K562 (cell line): ENCODE measurements around the gene TMEM267. TPM values are rescaled to one million over a fixed set of nuclear protein-coding genes. Genes with fewer than 3 reads are reported as not detected.
A peak's percentile ranks its signal among the peaks of the same experiment; 100 is the strongest.

ENCODE experiments used
- ATAC-seq: fragments of 200-7000 bp; cut with Tn5 transposase; 3 replicates; pipeline ENCODE4 v1.9.1; 2020; ENCODE audit warnings: moderate library complexity
- BruUV-seq: library from RNA; stranded (reverse); fragments of 400-500 nt; replicated peaks from 2 replicates; lab custom pipeline; 2021; lab: Mats Ljungman, UMichigan
- CTCF ChIA-PET: fragments of 300-600 bp; formaldehyde crosslinking; extraction: SDS; loops from one replicate; lab custom pipeline; 2021; ENCODE audit warnings: low intra/inter-chr PET ratio; lab: Yijun Ruan, JAX
- POLR2A ChIA-PET: fragments of 300-600, 350-650 bp; sonication (Branson Sonifier 250); formaldehyde crosslinking; extraction: SDS; loops from one replicate; lab custom pipeline; 2021; ENCODE audit warnings: antibody characterized with exemption, inconsistent platforms; lab: Yijun Ruan, JAX
- DNase-seq, 4 experiments: peaks; one replicate each; pipeline versions ENCODE4 v3.0.0 to v3.0.0-alpha.2; 2011 to 2018; ENCODE audit warnings: low spot score in 3 of 4, mixed read lengths in 3 of 4; ENCODE audit errors: extremely low read depth in 1 of 4
- FAIRE-seq: peaks from 2 replicates; lab custom pipeline; 2011; peaks lifted over from hg19 to GRCh38; lab: Jason Lieb, UNC
- H2AFZ ChIP-seq: 2 replicates; pipeline ENCODE4 v1.6.0; 2011; ENCODE audit warnings: low read depth, low read length, control low read depth, inconsistent platforms
- H3K27ac ChIP-seq: fragments of 200-600 bp; 3 replicates; pipeline ENCODE4 v1.8.0; 2011; ENCODE audit warnings: low read depth, mild to moderate bottlenecking, control low read depth, inconsistent platforms, low read length, moderate library complexity, mixed read lengths; ENCODE audit errors: extremely low read depth
- H3K27me3 ChIP-seq, 2 experiments: fragments of 300-600 bp in 1 of 2; 2 replicates in 1 of 2; 3 replicates in 1 of 2; pipeline versions ENCODE4 v1.6.0 to v1.8.0; 2011; ENCODE audit warnings: inconsistent platforms in 2 of 2, low read length in 2 of 2, mild to moderate bottlenecking in 1 of 2, mixed read lengths in 1 of 2, moderate library complexity in 1 of 2; ENCODE audit not compliant: control insufficient read depth in 2 of 2, insufficient read depth in 2 of 2
- H3K36me3 ChIP-seq: fragments of 300-600 bp; 3 replicates; pipeline ENCODE4 v1.8.0; 2011; ENCODE audit warnings: mild to moderate bottlenecking, low read length, inconsistent platforms; ENCODE audit not compliant: control insufficient read depth, insufficient read depth
- H3K4me1 ChIP-seq, 2 experiments: fragments of 200-600 bp in 1 of 2; replicated peaks in 1 of 2; 2 replicates in 1 of 2; 3 replicates in 1 of 2; pipeline versions ENCODE4 v1.5.1 to v1.8.0; 2011; ENCODE audit warnings: inconsistent platforms in 2 of 2, low read length in 2 of 2, mild to moderate bottlenecking in 1 of 2, mixed read lengths in 1 of 2, moderate library complexity in 1 of 2; ENCODE audit not compliant: control insufficient read depth in 2 of 2, insufficient read depth in 2 of 2
- H3K4me2 ChIP-seq: 2 replicates; pipeline ENCODE4 v1.6.1; 2011; ENCODE audit warnings: low read length, control low read depth, inconsistent platforms, mixed read lengths; ENCODE audit not compliant: insufficient read depth
- H3K4me3 ChIP-seq: fragments of 200-600 bp; sonication (generic), shearing (Covaris generic); 2 replicates; pipeline ENCODE4 v1.5.1; 2016; ENCODE audit warnings: control low read depth, inconsistent platforms
- H3K79me2 ChIP-seq: fragments of 200-600 bp; 3 replicates; pipeline ENCODE4 v1.8.0; 2011; ENCODE audit warnings: low read length, inconsistent platforms; ENCODE audit not compliant: control insufficient read depth, insufficient read depth
- H3K9ac ChIP-seq, 2 experiments: 2 replicates each; pipeline versions ENCODE4 v1.6.0 to v1.6.1; 2011; ENCODE audit warnings: low read depth in 2 of 2, low read length in 2 of 2, control low read depth in 1 of 2, inconsistent platforms in 1 of 2, mild to moderate bottlenecking in 1 of 2, mixed read lengths in 1 of 2; ENCODE audit not compliant: insufficient read depth in 1 of 2
- H3K9me1 ChIP-seq: one replicate; pipeline ENCODE4 v1.6.0; 2011; ENCODE audit warnings: inconsistent platforms, mild to moderate bottlenecking, low read length, moderate library complexity; ENCODE audit not compliant: control insufficient read depth, insufficient read depth
- H3K9me3 ChIP-seq: replicated peaks from 2 replicates; pipeline ENCODE4 v1.5.1; 2011; ENCODE audit warnings: low read depth, low read length, inconsistent platforms; ENCODE audit not compliant: control insufficient read depth, insufficient read depth
- H4K20me1 ChIP-seq: replicated peaks from 2 replicates; pipeline ENCODE4 v1.6.1; 2011; ENCODE audit warnings: low read length, inconsistent platforms, mixed read lengths; ENCODE audit not compliant: control insufficient read depth, insufficient read depth
- DACH1 ChIP-seq: fragments of 450-650 bp; IDR thresholded peaks from 2 replicates; pipeline ENCODE4 v1.6.1; 2018; ENCODE audit not compliant: partially characterized antibody
- DNMT1 ChIP-seq: fragments of 450-650 bp; IDR thresholded peaks from 2 replicates; pipeline ENCODE4 v1.6.1; 2016; ENCODE audit warnings: antibody characterized with exemption, mild to moderate bottlenecking
- FOXJ2 ChIP-seq: fragments of 200-800 bp; sonication (Bioruptor generic); IDR thresholded peaks from 2 replicates; pipeline ENCODE4 v1.6.1; 2016; ENCODE audit warnings: missing genetic modification characterization, missing compliant biosample characterization
- MECOM ChIP-seq: fragments of 250-450 bp; sonication (Bioruptor Pico); IDR thresholded peaks from 2 replicates; pipeline ENCODE4 v1.8.0; 2022; ENCODE audit warnings: inconsistent platforms
- NCOA2 ChIP-seq, 2 experiments: fragments of 450-650 bp; IDR thresholded peaks; 2 replicates each; pipeline ENCODE4 v1.6.1; 2018; ENCODE audit warnings: mild to moderate bottlenecking in 2 of 2, moderate library complexity in 1 of 2; ENCODE audit not compliant: partially characterized antibody in 2 of 2
- NFATC3 ChIP-seq: fragments of 450-650 bp; IDR thresholded peaks from 2 replicates; pipeline ENCODE4 v1.6.1; 2017; ENCODE audit warnings: mild to moderate bottlenecking
- NR2C1 ChIP-seq, 2 experiments: fragments of 450-650 bp; IDR thresholded peaks; 2 replicates each; pipeline ENCODE4 v1.6.1; 2017; ENCODE audit warnings: mild to moderate bottlenecking in 2 of 2, antibody characterized with exemption in 1 of 2, inconsistent platforms in 1 of 2, missing compliant biosample characterization in 1 of 2, missing genetic modification characterization in 1 of 2
- ZNF445 ChIP-seq: fragments of 250-450 bp; sonication (Bioruptor Pico); IDR thresholded peaks from 2 replicates; pipeline ENCODE4 v1.4.0; 2020; ENCODE audit warnings: low read depth, mild to moderate bottlenecking, moderate library complexity
- ZNF584 ChIP-seq: fragments of 200-800 bp; sonication (Bioruptor generic); IDR thresholded peaks from 2 replicates; pipeline ENCODE4 v1.6.1; 2016; ENCODE audit warnings: low read depth, mild to moderate bottlenecking, missing genetic modification characterization, missing compliant biosample characterization
- ZNF589 ChIP-seq: fragments of 200-800 bp; sonication (Bioruptor generic); IDR thresholded peaks from 2 replicates; pipeline ENCODE4 v1.6.1; 2016; ENCODE audit warnings: low read depth, missing genetic modification characterization, missing compliant biosample characterization
- WGBS: fragments of 100-300 bp; shearing (Covaris generic); methylation state at CpG from one replicate; pipeline ENCODE4 v1.1.6; 2016; ENCODE audit warnings: low coverage, mixed read lengths; ENCODE audit not compliant: insufficient coverage; ENCODE audit errors: missing lambda C conversion rate; 5-methylcytosine and 5-hydroxymethylcytosine counted together
- in situ Hi-C: fragments of 300-500 bp; cut with MboI; formaldehyde crosslinking; loops from 4 replicates; pipeline ENCODE4 v1.15.0; 2018; ENCODE audit warnings: inconsistent platforms, mixed read lengths
- intact Hi-C: fragments of 100-400 bp; cut with micrococcal nuclease; formaldehyde crosslinking; loops from 2 replicates; pipeline ENCODE4 v1.14.2; 2022
- polyA plus RNA-seq, 8 experiments: library from polyadenylated mRNA; depleted of rRNA in 4 of 8; stranded (reverse) in 5 of 8; unstranded in 3 of 8; fragments of >200 nt; fragmentation: Nextera tagmentation in 2 of 8; fragmentation: Illumina TruSeq in 1 of 8; extraction: Ambion mirVana in 2 of 8; extraction: Trizol in 1 of 8; gene quantifications; 2 replicates each; pipeline versions ENCODE4 v1.2.1 to v1.2.3, GENCODE V29; 2011 to 2014; ENCODE audit warnings: inconsistent platforms in 1 of 8, missing spikeins in 1 of 8
- total RNA-seq, 7 experiments: library from RNA; depleted of rRNA in 6 of 7; stranded (reverse); fragments of >200 nt in 6 of 7; fragmentation: Illumina TruSeq in 2 of 7; extraction: Trizol in 2 of 7; gene quantifications; 2 replicates each; pipeline versions ENCODE4 v1.2.1 to v1.2.3, GENCODE V29; 2011 to 2021; ENCODE audit warnings: low replicate concordance in 1 of 7
- TF ChIP-seq, protein P1 (sequence below): fragments of 250-450 bp; sonication (Bioruptor Pico); IDR thresholded peaks from 2 replicates; pipeline ENCODE4 v1.8.0; 2022; ENCODE audit warnings: moderate library complexity, mild to moderate bottlenecking, inconsistent platforms
- TF ChIP-seq, protein P2 (sequence below), 3 experiments: fragments of 200-800 bp in 1 of 3; sonication (Bioruptor generic) in 1 of 3; sonication (generic) in 1 of 3; formaldehyde crosslinking in 1 of 3; IDR thresholded peaks; 2 replicates each; pipeline versions ENCODE4 v1.6.1 to v1.8.0; 2016 to 2022; ENCODE audit warnings: mild to moderate bottlenecking in 2 of 3, missing compliant biosample characterization in 2 of 3, missing genetic modification characterization in 2 of 3, missing genetic modification reagents in 1 of 3
- TF ChIP-seq, protein P3 (sequence below), 2 experiments: fragments of 450-650 bp; IDR thresholded peaks; 2 replicates each; pipeline ENCODE4 v1.6.1; 2018; ENCODE audit warnings: mild to moderate bottlenecking in 2 of 2, low read depth in 1 of 2; ENCODE audit not compliant: partially characterized antibody in 2 of 2

The TMEM267 gene
- total and polyA plus RNA-seq, 9 of the 15 experiments (the other 6 are each of a cell fraction or from before 2014, with no cell fraction given): 8.1 to 61.1 (median 17.8) TPM

DNA sequence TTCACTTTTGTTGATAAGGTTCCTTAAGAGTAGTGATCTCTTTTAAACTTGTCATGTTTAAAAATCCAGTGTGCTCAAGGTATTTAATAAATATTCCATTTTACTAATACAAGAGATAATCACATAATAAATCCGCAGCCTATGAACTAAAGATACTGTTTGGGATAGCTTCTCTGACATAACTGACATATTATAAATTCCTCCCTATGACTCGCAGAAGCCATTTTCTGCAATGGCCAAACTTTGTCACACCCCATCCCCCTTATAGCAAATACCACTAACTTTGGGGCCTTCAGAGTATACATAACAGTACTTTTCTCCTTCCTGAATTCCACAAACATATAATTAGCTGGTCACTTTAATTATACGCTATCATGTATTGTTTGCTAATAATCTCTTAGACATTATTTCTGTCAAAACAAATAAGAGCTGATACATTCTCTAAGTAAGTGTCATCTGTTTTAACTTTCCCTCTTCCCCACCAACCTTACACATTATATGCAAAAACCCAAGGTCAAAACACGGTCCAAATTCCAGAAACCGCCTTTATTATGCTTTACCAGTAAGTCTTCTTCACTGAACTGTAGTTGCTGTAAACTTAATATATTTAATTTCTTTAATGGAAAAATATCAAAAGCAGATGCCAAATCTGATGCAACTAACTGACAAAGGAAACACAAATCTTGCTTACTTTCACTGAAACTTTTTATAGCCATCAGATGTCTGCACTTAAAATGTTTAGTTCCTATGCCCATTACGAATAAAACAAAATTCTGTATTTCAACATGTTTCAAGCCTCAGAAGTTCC is 971 bp downstream of the TMEM267 start:
- DNase-seq (peak in 2 of 4 experiments; percentile 50 to 53), ATAC-seq (no peak), FAIRE-seq (peak; percentile 52)
- Histone ChIP-seq H3K36me3 (peaks cover 4% of the 10 kb centered on the region; the same call in 2 of the 3 replicates), H3K4me2 (peak overlapping the region; percentile 91), H3K9ac (peak overlapping the region; percentile 94 to 97), H3K4me3 (peak overlapping the region; percentile 73), H3K4me1 (peaks cover 6 to 8% of the 10 kb centered on the region in 2 experiments; a peak in 3 of 5 replicates), H3K79me2 (peaks cover 46% of the 10 kb centered on the region), H3K27me3 (no peaks in the 10 kb centered on the region), H2AFZ (peak overlapping the region; percentile 96), H3K27ac (peak overlapping the region; percentile 92), H3K9me3 (0 out of 2 replicates have a peak, but pooled peaks cover 1% of the 10 kb centered on the region), H3K9me1 (no peaks in the 10 kb centered on the region), H4K20me1 (no peaks in the 10 kb centered on the region)
- TSS peak; percentile 55 for BruUV-seq
- POLR2A ChIA-PET: interaction anchor here (1.0 to 2.1 kb wide), 2 partner anchors 18 to 71 kb away, joined by 3 to 13 read pairs; partner anchors contain the start of gene CCL28
- 6% methylated on average over 6 of the region's 6 CpGs for WGBS
- in situ Hi-C loops: no loop called here
- intact Hi-C loops: loop anchor here (1.0 to 10.0 kb wide), 6 partner anchors 65 to 442 kb away; partner anchors contain the start of genes ANXA2R and NNT
- CTCF ChIA-PET: no interaction called here
- TF ChIP-seq, protein P1, sequence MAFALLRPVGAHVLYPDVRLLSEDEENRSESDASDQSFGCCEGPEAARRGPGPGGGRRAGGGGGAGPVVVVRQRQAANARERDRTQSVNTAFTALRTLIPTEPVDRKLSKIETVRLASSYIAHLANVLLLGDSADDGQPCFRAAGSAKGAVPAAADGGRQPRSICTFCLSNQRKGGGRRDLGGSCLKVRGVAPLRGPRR (CRISPR knock-in tag): 0 out of 2 replicates have a peak, but pooled peaks have one; percentile 29
- TF ChIP-seq NFATC3 (0 out of 2 replicates have a peak, but pooled peaks have one; percentile 22), ZNF584 (CRISPR knock-in tag) (peak; percentile 40; the same call in 1 of the 2 replicates), FOXJ2 (tag) (0 out of 2 replicates have a peak, but pooled peaks have one; percentile 23), NR2C1 (IDR thresholded peaks at IDR 0.05) (0 out of 2 replicates have a peak, but pooled peaks have one; percentile 14), NR2C1 (tag; IDR thresholded peaks at IDR 0.05) (no peak), DACH1 (peak; percentile 20), DNMT1 (0 out of 2 replicates have a peak, but pooled peaks have one; percentile 19), ZNF445 (0 out of 2 replicates have a peak, but pooled peaks have one; percentile 28), MECOM (CRISPR knock-in tag) (0 out of 2 replicates have a peak, but pooled peaks have one; percentile 44), NCOA2 (IDR thresholded peaks at IDR 0.05; ENCODE audit: partially characterized antibody in 2 of 2) (peak; percentile 5 to 27), ZNF589 (CRISPR knock-in tag) (0 out of 2 replicates have a peak, but pooled peaks have one; percentile 17)
- TF ChIP-seq, protein P2, sequence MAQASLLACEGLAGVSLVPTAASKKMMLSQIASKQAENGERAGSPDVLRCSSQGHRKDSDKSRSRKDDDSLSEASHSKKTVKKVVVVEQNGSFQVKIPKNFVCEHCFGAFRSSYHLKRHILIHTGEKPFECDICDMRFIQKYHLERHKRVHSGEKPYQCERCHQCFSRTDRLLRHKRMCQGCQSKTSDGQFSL (CRISPR knock-in tag; IDR thresholded peaks at IDR 0.05): no peak
- TF ChIP-seq, protein P2 (tag; IDR thresholded peaks at IDR 0.05): no peak
- TF ChIP-seq, protein P3, sequence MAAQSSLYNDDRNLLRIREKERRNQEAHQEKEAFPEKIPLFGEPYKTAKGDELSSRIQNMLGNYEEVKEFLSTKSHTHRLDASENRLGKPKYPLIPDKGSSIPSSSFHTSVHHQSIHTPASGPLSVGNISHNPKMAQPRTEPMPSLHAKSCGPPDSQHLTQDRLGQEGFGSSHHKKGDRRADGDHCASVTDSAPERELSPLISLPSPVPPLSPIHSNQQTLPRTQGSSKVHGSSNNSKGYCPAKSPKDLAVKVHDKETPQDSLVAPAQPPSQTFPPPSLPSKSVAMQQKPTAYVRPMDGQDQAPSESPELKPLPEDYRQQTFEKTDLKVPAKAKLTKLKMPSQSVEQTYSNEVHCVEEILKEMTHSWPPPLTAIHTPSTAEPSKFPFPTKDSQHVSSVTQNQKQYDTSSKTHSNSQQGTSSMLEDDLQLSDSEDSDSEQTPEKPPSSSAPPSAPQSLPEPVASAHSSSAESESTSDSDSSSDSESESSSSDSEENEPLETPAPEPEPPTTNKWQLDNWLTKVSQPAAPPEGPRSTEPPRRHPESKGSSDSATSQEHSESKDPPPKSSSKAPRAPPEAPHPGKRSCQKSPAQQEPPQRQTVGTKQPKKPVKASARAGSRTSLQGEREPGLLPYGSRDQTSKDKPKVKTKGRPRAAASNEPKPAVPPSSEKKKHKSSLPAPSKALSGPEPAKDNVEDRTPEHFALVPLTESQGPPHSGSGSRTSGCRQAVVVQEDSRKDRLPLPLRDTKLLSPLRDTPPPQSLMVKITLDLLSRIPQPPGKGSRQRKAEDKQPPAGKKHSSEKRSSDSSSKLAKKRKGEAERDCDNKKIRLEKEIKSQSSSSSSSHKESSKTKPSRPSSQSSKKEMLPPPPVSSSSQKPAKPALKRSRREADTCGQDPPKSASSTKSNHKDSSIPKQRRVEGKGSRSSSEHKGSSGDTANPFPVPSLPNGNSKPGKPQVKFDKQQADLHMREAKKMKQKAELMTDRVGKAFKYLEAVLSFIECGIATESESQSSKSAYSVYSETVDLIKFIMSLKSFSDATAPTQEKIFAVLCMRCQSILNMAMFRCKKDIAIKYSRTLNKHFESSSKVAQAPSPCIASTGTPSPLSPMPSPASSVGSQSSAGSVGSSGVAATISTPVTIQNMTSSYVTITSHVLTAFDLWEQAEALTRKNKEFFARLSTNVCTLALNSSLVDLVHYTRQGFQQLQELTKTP (IDR thresholded peaks at IDR 0.05; ENCODE audit: low read depth in 1 of 2, partially characterized antibody in 2 of 2): peak in 1 of 2 experiments; percentile 53
